GM18951 (cell line): ENCODE measurements around the gene IQSEC2.

ENCODE experiments used
- POLR2A ChIP-seq: IDR thresholded peaks from 4 replicates; pipeline ENCODE4 v1.6.1; 2011; ENCODE audit warnings: mild to moderate bottlenecking; ENCODE audit not compliant: insufficient read length, insufficient read depth; ENCODE audit errors: extremely low read depth
- in situ Hi-C: fragments of 300-500 bp; cut with MboI; formaldehyde crosslinking; loops from one replicate; pipeline ENCODE4 v1.12.0; 2022; ENCODE audit warnings: low sequenced_read_pairs, mixed read lengths, inconsistent platforms; ENCODE audit not compliant: unreplicated experiment

Gene IQSEC2

GRCh38 chrX:53254570-53255461 lies 26.6 kb downstream of the IQSEC2 start:
- in situ Hi-C loops: no loop called here
- TF ChIP-seq POLR2A: no peak

DNA sequence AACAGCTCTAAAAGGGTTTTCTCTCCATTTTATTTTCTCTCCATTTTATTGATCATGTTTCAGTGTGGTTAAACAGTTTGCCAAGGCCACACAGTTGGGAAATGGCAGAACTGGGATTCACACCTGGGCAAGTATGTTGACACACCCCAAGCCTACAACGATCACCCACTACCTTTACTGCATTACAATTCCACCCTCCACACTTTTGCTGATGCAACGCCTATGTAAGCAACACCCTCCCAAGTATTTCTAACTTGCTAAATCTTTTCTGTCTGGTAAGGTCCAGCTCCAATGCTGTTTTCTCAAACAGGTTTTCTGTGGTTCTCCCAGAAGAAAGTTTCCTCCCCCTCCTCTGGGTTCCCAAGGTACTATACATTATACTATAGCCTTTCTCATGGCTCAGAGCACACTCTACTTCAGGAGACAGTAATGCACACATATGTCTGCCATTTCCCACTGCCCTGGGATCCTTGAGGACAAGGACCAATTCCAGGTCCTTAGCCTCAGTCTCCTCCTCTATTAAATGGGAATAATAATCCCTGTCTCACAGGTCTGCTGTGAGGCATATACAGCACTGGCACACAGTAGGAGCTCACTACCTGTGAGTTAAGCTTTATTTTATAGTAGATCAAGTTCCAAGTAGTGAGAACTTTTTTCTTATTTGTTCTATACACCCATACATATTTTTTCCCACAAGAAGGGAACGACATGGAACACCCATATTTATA lies 27.9 kb downstream of the IQSEC2 start:
- TF ChIP-seq POLR2A: no peak
- in situ Hi-C loops: no loop called here

DNA sequence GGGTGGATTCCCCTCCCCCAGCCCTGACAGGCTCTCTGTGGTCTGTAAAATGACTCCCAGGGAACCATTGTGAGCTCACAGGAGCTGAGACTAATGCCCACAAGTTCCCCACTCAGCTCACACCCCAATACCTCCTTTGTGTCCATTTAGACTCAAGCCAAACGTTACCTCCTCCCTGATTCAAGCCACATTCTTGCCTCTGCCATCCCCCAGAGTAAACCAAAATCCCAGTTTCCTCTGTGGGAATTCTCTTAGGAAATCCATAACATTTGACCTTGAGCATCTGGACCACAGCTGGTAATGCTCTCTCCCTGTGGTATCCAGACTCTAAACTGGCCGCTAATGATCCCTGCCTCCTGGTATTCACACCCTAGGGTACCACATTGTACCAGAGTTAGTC lies 30.1 kb downstream of the IQSEC2 start:
- no peak for TF ChIP-seq POLR2A
- in situ Hi-C loops: no loop called here

- no peak for TF ChIP-seq POLR2A
- in situ Hi-C loops: no loop called here
These were observed 30.8 kb downstream of the IQSEC2 start for GRCh38 chrX:53250556-53250955.

- in situ Hi-C loops: no loop called here
- no peak for TF ChIP-seq POLR2A
These were observed 31.9 kb downstream of the IQSEC2 start for GRCh38 chrX:53249408-53250042.

GRCh38 chrX:53247928-53248327 lies 33.5 kb downstream of the IQSEC2 start:
- in situ Hi-C loops: no loop called here
- TF ChIP-seq POLR2A: no peak

- in situ Hi-C loops: no loop called here
- TF ChIP-seq POLR2A: no peak
These were observed 35.2 kb downstream of the IQSEC2 start for GRCh38 chrX:53246231-53246630.

DNA sequence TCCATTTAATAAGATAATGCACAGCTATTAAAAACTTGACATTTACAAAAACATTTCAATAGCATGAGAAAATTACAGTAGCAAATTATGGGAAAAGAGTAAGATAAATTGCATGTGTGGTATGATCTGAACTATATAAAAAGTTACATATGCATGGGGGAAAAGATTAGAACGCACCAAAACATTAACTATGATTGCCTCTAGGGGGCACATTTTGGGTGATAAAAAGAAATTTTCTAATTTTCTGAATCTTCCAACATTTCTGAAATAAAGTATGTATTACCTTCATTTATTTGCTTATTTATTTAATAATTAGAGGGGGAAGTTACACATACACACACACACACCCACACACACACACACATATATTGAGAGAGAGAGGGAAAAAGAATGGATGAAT lies 36.8 kb downstream of the IQSEC2 start:
- TF ChIP-seq POLR2A: no peak
- in situ Hi-C loops: no loop called here

DNA sequence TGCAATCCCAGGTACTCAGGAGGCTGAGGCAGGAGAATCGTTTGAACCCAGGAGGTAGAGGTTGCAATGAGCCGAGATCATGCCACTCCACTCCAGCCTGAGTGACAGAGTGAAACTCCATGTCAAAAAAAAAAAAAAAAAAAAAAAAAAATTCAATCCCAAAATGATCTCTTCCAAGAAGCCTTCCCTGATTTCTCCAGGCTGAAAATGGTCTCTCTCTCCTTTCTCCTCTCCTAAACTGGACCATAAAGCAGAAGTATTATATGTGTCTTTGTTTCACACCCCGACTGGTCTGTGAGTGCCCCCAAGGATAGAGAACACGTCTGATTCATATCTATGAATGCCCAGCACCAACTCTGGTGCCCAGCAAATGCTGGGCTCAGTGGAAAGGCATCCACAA lies 39.1 kb downstream of the IQSEC2 start:
- in situ Hi-C loops: no loop called here
- TF ChIP-seq POLR2A: no peak

DNA sequence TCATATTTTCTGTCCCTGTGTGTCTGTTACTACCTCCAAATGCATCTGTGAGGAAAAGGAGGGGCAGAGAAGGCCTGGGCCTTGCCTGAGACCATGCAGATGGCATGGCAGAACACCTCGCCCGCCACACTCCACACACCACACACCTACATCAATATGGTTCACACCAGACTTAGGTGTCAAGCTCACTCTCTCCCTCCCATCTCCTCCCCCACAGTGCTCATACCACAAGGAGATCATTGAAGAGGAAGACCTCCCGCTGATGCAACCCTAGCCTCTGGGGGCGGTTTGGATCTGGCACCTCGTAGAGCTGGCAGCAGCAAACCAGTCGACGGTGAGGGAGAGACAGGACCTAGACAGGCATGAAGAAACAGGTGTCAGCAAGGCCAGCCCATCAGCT lies 39.8 kb downstream of the IQSEC2 start:
- no peak for TF ChIP-seq POLR2A
- in situ Hi-C loops: no loop called here

GRCh38 chrX:53239474-53239873 lies 41.9 kb downstream of the IQSEC2 start:
- no peak for TF ChIP-seq POLR2A
- in situ Hi-C loops: no loop called here

- TF ChIP-seq POLR2A: no peak
- in situ Hi-C loops: no loop called here
These were observed 44.3 kb downstream of the IQSEC2 start for GRCh38 chrX:53237056-53237455.

GRCh38 chrX:53236025-53236679 lies 45.2 kb downstream of the IQSEC2 start:
- in situ Hi-C loops: no loop called here
- no peak for TF ChIP-seq POLR2A
